Fibroblast of peridontal ligament (primary cell): ENCODE results near the gene GLTP.
"Not testable (repeated sequence)": the region's sequence is repeated elsewhere in the genome, so short reads cannot be mapped to it uniquely, and the experiment has no call there.

ENCODE experiments used
- DNase-seq: peaks from one replicate; pipeline ENCODE4 v3.0.0-alpha.2; 2010; ENCODE audit errors: extremely low read depth

The GLTP gene

GRCh38 chr12:109877504-109878246 is 2.7 kb downstream of the GLTP start:
- no peak for DNase-seq

DNA sequence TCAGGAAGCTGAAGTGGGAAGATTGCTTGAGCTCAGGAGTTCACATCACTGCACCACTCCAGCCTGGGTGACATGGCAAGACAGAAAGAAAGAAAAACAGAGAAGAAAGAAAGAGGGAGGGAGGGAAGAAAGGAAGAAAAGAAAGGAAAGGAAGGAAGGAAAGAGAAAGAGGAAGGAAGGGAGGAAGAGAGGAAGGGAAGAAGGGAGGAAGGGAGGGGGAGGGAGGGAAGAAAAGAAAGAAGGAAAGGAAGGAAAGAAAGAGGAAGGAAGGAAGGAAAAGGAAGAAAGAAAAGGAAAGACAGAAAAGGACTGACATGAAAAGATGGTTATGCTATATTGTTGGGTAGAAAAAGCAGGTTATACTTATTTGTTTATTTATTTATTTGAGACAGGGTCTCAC is 3.9 kb downstream of the GLTP start:
- no peak for DNase-seq

- no peak for DNase-seq
These were observed 4.7 kb downstream of the GLTP start for GRCh38 chr12:109875572-109876131.

- peak; percentile 74 for DNase-seq
These were observed 6.7 kb downstream of the GLTP start for GRCh38 chr12:109873653-109874052.

- peak; percentile 32 for DNase-seq
These were observed 8.6 kb downstream of the GLTP start for GRCh38 chr12:109871668-109872314.

DNA sequence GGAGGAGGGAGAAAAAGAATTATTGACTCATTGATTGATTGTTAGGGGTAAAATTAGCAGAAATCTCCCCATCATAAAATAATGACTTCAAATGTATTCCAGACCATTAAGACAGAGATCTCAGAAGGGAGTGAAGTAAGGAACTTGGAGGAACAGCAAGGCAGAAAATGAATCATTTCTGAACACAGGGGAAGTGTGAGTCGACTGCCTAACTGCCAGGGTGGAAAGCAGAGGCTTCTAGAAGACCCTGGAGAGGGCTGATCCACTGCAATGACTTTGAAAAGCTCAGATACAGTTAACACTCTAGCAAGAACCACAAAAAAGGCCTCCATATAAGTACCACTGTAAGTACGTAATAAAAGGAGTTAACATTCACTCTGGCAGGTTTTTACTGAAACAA is 9.7 kb downstream of the GLTP start:
- DNase-seq: peak; percentile 60

DNA sequence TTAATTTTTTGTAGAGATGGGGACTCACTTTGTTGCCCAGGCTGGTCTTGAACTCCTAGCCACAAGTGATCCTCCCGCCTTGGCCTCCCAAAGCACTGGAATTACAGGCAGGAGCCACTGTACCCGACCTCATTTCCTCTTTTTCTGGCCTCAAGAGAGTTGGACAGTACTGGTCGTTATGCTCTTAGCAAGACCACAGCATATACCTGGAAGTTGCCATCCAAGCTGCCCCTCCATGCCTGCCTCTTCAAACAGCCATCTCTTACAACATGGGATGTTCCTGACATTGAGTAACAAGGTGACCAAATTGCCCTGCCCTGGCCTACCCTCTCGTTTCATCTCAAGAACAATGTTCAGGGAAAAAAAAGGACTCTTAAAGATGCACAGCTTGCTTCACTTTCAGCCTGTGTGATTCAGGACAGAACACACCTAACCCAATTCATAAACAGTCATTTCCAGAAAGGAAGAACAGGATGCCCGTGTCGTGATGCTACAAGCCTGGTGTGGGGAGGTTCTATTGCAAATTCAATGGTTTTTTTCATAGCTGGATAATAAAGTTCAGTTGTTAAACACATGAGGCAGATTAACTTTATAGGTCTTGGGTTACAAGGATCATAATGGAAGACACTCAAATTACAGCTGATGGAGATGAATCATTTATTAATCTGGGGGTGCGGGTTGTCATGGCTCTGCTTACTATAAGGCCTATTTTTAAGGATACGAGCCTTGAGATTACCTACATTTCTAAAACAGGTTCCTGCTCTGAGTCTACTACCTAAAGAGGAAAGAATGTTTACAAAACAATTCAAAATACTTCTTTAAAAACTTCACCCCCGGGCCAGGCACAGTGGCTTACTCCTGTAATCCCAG is 11.9 kb downstream of the GLTP start:
- DNase-seq: no peak

DNA sequence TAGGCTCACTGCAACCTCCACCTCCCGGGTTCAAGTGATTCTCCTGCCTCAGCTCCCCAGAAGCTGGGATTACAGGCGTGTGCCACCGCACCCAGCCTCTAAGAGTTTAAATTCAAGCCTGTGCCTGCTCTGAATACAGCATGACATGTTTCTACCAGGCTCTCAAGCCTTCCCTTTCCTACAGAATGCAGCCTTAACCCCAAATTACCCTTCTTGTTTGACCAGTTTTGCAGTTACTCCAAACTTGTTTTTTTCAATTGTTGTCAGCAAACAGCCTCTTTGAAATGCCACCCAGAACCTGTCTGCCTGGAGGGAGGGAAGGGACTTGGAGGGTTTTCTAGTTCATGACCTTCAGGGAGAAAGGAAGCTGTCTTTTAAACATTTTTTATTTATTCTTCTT is 15.4 kb downstream of the GLTP start:
- DNase-seq: no peak

DNA sequence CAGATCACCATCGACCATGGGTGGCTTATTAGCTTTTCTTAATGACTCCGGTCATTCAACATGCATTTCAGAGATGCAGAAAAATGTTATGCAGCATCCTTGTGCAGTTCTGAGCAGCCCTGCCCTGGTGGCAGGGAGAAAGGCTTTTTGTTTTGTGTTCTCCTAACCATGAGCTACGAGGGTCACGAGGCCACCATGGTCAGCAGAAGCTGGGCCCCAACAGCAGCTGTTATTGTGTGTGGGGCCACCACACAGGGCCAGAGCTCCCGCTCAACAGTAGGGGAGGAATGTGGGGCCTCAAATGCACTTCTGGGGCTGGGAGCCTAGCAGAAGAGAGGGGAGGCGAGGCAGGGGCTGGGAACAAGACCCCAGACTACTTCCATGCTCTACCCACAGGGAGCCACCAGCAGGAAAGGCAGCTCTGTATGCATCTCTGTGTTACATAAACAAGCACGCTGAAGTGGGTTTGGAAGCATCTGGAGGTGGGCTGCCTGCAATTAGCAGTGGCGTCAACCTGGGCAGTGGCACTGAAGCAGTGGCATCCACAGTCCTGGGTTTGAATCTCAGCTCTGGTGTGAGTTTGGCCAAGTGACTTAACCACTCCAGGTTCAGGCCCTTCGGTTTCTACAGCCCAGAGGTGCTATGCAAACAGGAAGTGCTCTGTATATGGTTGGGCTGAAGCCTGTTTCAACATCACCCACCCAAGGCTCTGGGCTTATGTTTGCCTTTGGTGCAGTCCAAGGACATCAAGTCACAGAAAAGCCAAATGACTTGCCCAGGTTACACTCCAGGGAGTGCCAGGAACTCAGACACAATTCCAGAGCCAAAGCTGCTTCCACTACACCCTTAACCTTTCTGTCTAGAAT is 16.3 kb downstream of the GLTP start:
- peak; percentile 35 for DNase-seq

- DNase-seq: not testable (repeated sequence)
These were observed 17.9 kb downstream of the GLTP start for GRCh38 chr12:109862491-109862890.

DNA sequence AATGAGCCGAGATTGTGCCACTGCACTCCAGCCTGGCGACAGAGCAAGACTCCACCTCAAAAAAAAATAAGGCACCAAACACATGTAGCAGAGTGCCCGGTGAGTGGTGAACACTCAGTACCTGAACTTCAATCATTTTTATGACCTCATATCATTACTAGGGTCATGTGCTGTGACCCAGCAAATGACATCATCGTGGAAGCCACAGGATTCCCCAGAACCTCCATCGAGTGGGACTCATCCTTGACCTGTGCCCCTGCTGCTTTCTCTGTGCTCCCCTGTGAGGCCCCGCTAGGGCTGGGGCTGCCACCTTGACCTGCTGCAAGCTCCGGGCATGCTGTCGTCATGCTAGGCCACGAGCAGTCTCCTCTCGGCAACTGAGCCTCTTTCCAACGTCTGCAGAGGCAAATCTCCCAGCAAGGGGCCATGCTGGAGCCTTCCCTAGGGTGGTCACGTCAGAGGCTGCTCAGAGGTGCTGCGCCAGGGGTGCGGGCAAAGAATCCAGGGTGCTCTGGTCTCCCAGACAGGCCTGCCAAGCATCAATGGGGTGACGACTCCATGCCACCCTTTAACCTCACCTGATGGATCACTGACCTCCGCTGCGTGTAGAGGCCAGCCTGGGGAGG is 18.5 kb downstream of the GLTP start:
- no peak for DNase-seq

GRCh38 chr12:109860977-109861376 is 19.4 kb downstream of the GLTP start:
- no peak for DNase-seq

GRCh38 chr12:109858764-109859163 is 21.6 kb downstream of the GLTP start:
- peak; percentile 18 for DNase-seq

- DNase-seq: no peak
These were observed 22.6 kb downstream of the GLTP start for GRCh38 chr12:109857715-109858114.

DNA sequence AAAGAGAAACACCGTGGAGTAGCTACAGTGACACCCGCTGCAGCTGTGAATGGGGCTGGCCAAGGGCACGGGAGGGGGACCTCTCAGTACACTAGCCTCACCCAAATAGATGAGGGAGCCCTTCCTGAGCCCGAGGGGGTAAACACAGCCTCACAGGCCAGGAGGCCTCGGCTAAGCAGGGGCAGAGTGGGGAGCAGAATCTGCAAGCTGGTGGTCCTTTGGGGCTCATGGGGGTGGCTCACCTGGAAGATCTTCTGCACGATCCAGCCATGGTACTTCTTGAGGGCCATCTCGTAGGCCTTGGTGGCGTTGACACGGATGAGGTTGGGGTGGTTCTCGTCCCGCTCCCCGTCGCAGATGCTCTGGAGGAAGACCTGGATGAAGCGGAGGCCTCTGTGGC is 25.0 kb downstream of the GLTP start:
- no peak for DNase-seq

DNA sequence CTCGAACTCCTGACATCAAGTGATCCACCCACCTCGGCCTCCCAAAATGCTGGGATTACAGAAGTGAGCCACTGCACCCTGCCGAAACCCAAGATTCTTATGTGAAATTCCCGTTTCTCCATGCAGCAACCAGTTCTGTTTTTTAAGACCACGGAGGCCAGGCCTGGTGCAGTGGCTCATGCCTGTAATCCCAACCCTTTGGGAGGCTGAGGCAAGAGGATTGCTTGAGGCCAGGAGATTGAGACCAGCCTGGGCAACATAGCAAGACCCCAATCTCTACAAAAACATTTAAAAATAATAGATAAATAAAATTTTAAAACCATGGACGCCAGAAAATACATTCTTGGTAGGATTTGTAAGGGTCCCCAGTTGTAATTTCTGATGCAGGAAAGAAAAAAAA is 29.8 kb downstream of the GLTP start:
- not testable (repeated sequence) for DNase-seq

- DNase-seq: no peak
These were observed 33.1 kb downstream of the GLTP start for GRCh38 chr12:109847142-109847735.

DNA sequence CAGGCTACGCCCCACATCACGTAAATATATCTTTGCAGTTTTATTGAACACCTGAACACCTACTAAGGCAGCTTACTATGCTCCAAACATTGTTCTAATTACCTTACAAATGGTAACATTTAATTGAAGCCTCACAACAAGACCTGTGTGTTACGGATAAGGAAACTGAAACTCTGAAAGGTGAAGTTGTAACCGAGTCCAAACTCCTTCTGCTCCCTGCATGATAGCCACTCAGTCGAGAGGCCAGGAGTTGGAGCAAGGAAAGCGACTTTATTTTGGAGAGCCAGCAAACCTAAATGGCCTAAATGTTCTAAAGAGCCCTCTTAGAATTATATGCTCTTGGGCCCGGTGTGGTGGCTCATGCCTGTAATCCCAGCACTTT is 34.5 kb downstream of the GLTP start:
- DNase-seq: no peak

- DNase-seq: peak; percentile 74
These were observed 35.1 kb downstream of the GLTP start for GRCh38 chr12:109844983-109845823.
